22Rv1 (cell line): Measurements from ENCODE around the gene CEP126.

ENCODE experiments used
- H3K27ac ChIP-seq: fragments of 450-650 bp; 2 replicates; pipeline ENCODE4 v1.5.1; 2017
- ZFX ChIP-seq: fragments of 450-650 bp; IDR thresholded peaks from 2 replicates; pipeline ENCODE4 v1.6.1; 2017; ENCODE audit warnings: antibody characterized with exemption, borderline replicate concordance
- TF ChIP-seq, protein P1 (sequence below): fragments of 450-650 bp; IDR thresholded peaks from 2 replicates; pipeline ENCODE4 v1.5.1; 2017; ENCODE audit warnings: mild to moderate bottlenecking

CEP126 gene

GRCh38 chr11:101931692-101932091 lies 16.9 kb downstream of the CEP126 start:
- H3K27ac ChIP-seq: no peak overlapping the region
- TF ChIP-seq, protein P1, sequence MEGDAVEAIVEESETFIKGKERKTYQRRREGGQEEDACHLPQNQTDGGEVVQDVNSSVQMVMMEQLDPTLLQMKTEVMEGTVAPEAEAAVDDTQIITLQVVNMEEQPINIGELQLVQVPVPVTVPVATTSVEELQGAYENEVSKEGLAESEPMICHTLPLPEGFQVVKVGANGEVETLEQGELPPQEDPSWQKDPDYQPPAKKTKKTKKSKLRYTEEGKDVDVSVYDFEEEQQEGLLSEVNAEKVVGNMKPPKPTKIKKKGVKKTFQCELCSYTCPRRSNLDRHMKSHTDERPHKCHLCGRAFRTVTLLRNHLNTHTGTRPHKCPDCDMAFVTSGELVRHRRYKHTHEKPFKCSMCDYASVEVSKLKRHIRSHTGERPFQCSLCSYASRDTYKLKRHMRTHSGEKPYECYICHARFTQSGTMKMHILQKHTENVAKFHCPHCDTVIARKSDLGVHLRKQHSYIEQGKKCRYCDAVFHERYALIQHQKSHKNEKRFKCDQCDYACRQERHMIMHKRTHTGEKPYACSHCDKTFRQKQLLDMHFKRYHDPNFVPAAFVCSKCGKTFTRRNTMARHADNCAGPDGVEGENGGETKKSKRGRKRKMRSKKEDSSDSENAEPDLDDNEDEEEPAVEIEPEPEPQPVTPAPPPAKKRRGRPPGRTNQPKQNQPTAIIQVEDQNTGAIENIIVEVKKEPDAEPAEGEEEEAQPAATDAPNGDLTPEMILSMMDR: no peak
- TF ChIP-seq ZFX: no peak

DNA sequence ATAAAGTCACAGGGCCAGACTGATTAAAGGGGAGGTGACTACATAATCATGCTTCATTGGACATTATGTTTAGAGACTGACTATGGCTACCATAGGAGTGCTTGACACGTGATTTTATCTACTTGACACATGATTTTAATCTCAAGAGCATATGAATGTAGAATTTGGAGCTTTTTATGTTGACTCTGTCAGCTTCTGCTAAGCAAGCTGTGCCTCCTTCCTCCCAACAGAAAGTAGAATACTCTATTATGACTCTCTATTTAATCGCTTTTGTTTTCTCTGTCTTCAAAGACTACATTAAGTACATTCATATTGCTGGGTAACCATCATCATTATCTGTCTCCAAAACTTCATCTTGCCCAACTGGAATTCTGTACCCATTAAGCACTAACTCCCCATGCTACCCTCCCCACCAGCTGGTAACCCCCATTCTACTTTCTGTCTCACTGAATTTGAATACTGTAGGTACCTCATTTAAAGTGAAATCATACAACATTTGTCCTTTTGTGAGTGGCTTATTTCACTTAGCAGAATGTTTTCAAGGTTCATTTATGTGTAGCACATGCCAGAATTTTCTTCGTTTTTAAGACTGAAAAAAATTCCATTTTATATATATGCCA lies 26.2 kb downstream of the CEP126 start:
- no peak overlapping the region for H3K27ac ChIP-seq
- TF ChIP-seq ZFX: no peak
- TF ChIP-seq, protein P1: no peak

- TF ChIP-seq ZFX: no peak
- TF ChIP-seq, protein P1: no peak
- H3K27ac ChIP-seq: peak overlapping the region; percentile 74
Observed at GRCh38 chr11:101944923-101945322, 30.1 kb downstream of the CEP126 start.

DNA sequence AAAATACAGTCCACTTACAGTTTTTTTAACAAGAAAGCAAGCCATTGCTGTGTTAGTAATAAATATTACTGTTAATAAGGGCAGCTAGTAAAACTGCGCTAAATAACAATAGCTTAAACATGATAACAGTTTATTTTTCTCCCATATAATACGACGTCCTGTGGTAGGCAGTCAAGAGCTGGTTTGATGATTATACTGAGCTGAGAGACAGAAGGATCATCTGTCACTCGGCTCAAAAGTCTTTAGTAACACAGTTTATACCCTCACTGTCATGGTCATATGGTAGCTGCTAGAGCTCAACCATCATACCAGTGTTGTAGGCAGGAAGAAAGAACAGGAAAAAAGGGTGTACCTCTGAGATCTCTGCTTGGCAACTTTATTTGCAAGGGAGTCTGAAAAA lies 30.6 kb downstream of the CEP126 start:
- H3K27ac ChIP-seq: peak overlapping the region; percentile 74
- no peak for TF ChIP-seq ZFX
- TF ChIP-seq, protein P1: peak; percentile 53

GRCh38 chr11:101949680-101950220 lies 34.9 kb downstream of the CEP126 start:
- TF ChIP-seq, protein P1: no peak
- no peak for TF ChIP-seq ZFX
- H3K27ac ChIP-seq: no peak overlapping the region

DNA sequence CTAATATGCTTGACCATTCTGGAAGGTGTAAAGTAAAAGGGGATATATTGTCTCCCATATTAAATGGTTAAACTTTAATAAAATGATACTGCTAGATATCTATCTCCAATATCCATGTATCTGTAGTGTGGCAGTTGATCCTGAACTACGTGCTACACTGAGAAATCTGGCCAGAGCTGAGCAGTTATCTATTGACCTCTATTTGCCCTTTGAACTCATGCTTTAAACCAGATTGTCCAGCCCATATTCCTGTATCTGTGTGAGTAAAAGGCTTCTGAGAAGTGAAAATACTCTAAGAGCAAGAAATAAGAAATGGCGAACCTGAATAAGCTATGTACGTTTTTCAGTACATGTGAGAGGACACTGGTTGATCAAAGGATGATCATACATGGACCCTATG lies 40.5 kb downstream of the CEP126 start:
- no peak for TF ChIP-seq ZFX
- TF ChIP-seq, protein P1: no peak
- H3K27ac ChIP-seq: no peak overlapping the region

- no peak overlapping the region for H3K27ac ChIP-seq
- TF ChIP-seq, protein P1: no peak
- TF ChIP-seq ZFX: no peak
Observed at GRCh38 chr11:101955701-101956100, 40.9 kb downstream of the CEP126 start.
